PC-3 (cell line): ENCODE results near the gene EFEMP1.

Source experiments
- EZH2 ChIP-seq: fragments of 300-600 bp; sonication (generic); IDR thresholded peaks from one replicate; pipeline ENCODE4 v1.6.1; 2017; ENCODE audit warnings: antibody characterized with exemption, mild to moderate bottlenecking, low read length; ENCODE audit not compliant: unreplicated experiment
- EZH2phosphoT487 ChIP-seq: fragments of 300-600 bp; sonication (generic); IDR thresholded peaks from 2 replicates; pipeline ENCODE4 v1.6.1; 2018; ENCODE audit warnings: mild to moderate bottlenecking, antibody characterized with exemption, low read length, borderline replicate concordance
- TF ChIP-seq, protein P1 (sequence below): fragments of 300-600 bp; sonication (generic); conservative IDR thresholded peaks from 2 replicates; pipeline ENCODE4 v1.5.1; 2017; ENCODE audit warnings: antibody characterized with exemption, low read depth, mild to moderate bottlenecking, low read length

DNA sequence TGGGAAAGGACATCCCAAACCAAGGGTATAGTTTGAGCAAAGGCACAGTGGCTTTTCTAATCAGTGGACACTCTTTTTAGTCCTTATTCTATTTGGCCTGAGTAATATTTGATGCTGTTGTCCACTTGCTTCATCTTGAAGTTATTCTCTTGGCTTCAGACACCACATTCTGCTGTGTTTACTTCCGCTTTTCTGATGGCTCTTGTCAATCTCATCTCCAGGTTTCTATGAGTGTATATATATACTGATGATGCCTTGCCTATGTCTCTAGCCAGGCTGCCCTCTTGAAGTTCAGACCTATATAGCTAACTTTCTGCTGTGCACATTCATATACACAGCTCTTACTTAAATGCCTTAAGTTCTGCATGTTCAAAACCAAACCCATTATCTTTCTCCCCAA lies 83.1 kb downstream of the EFEMP1 start:
- TF ChIP-seq, protein P1, sequence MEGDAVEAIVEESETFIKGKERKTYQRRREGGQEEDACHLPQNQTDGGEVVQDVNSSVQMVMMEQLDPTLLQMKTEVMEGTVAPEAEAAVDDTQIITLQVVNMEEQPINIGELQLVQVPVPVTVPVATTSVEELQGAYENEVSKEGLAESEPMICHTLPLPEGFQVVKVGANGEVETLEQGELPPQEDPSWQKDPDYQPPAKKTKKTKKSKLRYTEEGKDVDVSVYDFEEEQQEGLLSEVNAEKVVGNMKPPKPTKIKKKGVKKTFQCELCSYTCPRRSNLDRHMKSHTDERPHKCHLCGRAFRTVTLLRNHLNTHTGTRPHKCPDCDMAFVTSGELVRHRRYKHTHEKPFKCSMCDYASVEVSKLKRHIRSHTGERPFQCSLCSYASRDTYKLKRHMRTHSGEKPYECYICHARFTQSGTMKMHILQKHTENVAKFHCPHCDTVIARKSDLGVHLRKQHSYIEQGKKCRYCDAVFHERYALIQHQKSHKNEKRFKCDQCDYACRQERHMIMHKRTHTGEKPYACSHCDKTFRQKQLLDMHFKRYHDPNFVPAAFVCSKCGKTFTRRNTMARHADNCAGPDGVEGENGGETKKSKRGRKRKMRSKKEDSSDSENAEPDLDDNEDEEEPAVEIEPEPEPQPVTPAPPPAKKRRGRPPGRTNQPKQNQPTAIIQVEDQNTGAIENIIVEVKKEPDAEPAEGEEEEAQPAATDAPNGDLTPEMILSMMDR = no peak
- TF ChIP-seq EZH2 (no peak), EZH2phosphoT487 (no peak)
